ENCODE results near the gene ANKRD13B.

Gene ANKRD13B

GRCh38 chr17:29544066-29544465 is 48.9 kb upstream of the ANKRD13B start:
- Histone ChIP-seq H3K36me3 (ENCODE audit: control insufficient read depth in 2 of 2, insufficient read depth in 1 of 2, low read length in 2 of 2) (peaks cover 42% of the 10 kb centered on the region in 2 experiments), H3K4me1 (ENCODE audit: control insufficient read depth, insufficient read depth, low read length) (peaks cover 4% of the 10 kb centered on the region), H3K9me3 (ENCODE audit: control insufficient read depth, insufficient read depth, low read depth, low read length) (no peaks in the 10 kb centered on the region), H3K4me3 (ENCODE audit: low read depth, low read length) (no peak overlapping the region), H3K27ac (ENCODE audit: extremely low read depth, low read depth, low read length) (no peak overlapping the region)
- no peak for TF ChIP-seq ZNF169 (tag by site-specific recombination; IDR thresholded peaks at IDR 0.05)
- no peak for TF ChIP-seq ZSCAN5A (tag by site-specific recombination; IDR thresholded peaks at IDR 0.05)
- TF ChIP-seq ZNF133 (tag by site-specific recombination; IDR thresholded peaks at IDR 0.05), result no peak
- no peak for TF ChIP-seq ZNF19 (tag by site-specific recombination; IDR thresholded peaks at IDR 0.05; ENCODE audit: low read depth)
- no peak for TF ChIP-seq MZF1 (tag by site-specific recombination; IDR thresholded peaks at IDR 0.05; ENCODE audit: borderline replicate concordance)
- TF ChIP-seq, protein P1, sequence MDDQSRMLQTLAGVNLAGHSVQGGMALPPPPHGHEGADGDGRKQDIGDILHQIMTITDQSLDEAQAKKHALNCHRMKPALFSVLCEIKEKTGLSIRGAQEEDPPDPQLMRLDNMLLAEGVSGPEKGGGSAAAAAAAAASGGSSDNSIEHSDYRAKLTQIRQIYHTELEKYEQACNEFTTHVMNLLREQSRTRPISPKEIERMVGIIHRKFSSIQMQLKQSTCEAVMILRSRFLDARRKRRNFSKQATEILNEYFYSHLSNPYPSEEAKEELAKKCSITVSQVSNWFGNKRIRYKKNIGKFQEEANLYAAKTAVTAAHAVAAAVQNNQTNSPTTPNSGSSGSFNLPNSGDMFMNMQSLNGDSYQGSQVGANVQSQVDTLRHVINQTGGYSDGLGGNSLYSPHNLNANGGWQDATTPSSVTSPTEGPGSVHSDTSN (CRISPR knock-in tag; IDR thresholded peaks at IDR 0.05), result no peak
- TF ChIP-seq ZNF658 (tag by site-specific recombination; IDR thresholded peaks at IDR 0.05), result no peak
- TF ChIP-seq, protein P2, sequence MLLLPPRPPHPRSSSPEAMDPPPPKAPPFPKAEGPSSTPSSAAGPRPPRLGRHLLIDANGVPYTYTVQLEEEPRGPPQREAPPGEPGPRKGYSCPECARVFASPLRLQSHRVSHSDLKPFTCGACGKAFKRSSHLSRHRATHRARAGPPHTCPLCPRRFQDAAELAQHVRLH (tag by site-specific recombination; IDR thresholded peaks at IDR 0.05), result no peak
- TF ChIP-seq ZBTB49 (tag by site-specific recombination; IDR thresholded peaks at IDR 0.05; ENCODE audit: low read depth), result no peak
- TF ChIP-seq, protein P3, sequence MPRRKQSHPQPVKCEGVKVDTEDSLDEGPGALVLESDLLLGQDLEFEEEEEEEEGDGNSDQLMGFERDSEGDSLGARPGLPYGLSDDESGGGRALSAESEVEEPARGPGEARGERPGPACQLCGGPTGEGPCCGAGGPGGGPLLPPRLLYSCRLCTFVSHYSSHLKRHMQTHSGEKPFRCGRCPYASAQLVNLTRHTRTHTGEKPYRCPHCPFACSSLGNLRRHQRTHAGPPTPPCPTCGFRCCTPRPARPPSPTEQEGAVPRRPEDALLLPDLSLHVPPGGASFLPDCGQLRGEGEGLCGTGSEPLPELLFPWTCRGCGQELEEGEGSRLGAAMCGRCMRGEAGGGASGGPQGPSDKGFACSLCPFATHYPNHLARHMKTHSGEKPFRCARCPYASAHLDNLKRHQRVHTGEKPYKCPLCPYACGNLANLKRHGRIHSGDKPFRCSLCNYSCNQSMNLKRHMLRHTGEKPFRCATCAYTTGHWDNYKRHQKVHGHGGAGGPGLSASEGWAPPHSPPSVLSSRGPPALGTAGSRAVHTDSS (tag by site-specific recombination; IDR thresholded peaks at IDR 0.05), result no peak
- TF ChIP-seq GFI1B (tag by site-specific recombination; IDR thresholded peaks at IDR 0.05), result no peak
- TF ChIP-seq ZNF626 (tag by site-specific recombination; IDR thresholded peaks at IDR 0.05), result no peak
- no peak for TF ChIP-seq KLF16 (tag by site-specific recombination; IDR thresholded peaks at IDR 0.05)
- no peak for TF ChIP-seq SP7 (tag by site-specific recombination; IDR thresholded peaks at IDR 0.05)
- TF ChIP-seq ZNF24 (tag by site-specific recombination; IDR thresholded peaks at IDR 0.05), result no peak
- no peak for TF ChIP-seq GLIS1 (tag by site-specific recombination; IDR thresholded peaks at IDR 0.05)
- CTCF ChIA-PET, result interaction anchor here (0.6 to 4.7 kb wide), 6 partner anchors 10 to 420 kb away, joined by 3 to 25 read pairs (median 3); no protein-coding TSS in a partner anchor
- POLR2A ChIA-PET, result no interaction called here

DNA sequence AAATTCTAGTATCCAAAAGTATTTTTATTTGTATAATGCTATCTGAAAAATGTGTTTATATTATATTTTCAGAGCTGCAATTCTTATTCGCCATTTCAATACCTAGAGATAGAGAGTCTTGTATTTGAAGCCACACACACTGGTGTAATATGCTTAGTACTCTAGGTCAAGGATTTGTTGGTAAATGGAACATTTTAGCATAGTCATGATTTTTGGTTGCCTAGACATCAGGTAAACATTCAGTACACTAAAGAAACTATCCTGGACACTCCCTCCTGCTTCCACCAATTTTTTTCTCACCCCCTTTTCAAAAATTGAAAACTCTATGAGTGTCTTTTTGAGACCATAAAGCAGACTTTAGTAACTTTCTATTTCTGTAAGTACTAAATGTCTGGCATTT is 46.8 kb upstream of the ANKRD13B start:
- Histone ChIP-seq H3K27ac (ENCODE audit: extremely low read depth, low read depth, low read length) (no peak overlapping the region), H3K4me3 (ENCODE audit: low read depth, low read length) (no peak overlapping the region), H3K36me3 (ENCODE audit: control insufficient read depth in 2 of 2, insufficient read depth in 1 of 2, low read length in 2 of 2) (peaks cover 28 to 32% of the 10 kb centered on the region in 2 experiments), H3K4me1 (ENCODE audit: control insufficient read depth, insufficient read depth, low read length) (peaks cover 13% of the 10 kb centered on the region), H3K9me3 (ENCODE audit: control insufficient read depth, insufficient read depth, low read depth, low read length) (no peaks in the 10 kb centered on the region)
- no peak for TF ChIP-seq ZSCAN30 (tag by site-specific recombination; IDR thresholded peaks at IDR 0.05)
- ChIA-PET POLR2A (no interaction called here), CTCF (interaction anchor here (0.6 to 4.7 kb wide), 4 partner anchors 9 to 176 kb away, joined by 3 to 25 read pairs (median 10); no protein-coding TSS in a partner anchor)
